GM18511 (cell line): Measurements from ENCODE around the gene RHBDL3.
"Not testable (repeated sequence)": the region's sequence is repeated elsewhere in the genome, so short reads cannot be mapped to it uniquely, and the experiment has no call there.

Source experiments
- ATAC-seq: cut with Tn5 transposase; IDR thresholded peaks from one replicate; pipeline ENCODE4 v1.9.1; 2021; ENCODE audit warnings: mild to moderate bottlenecking, moderate library complexity; ENCODE audit not compliant: unreplicated experiment

The RHBDL3 gene

DNA sequence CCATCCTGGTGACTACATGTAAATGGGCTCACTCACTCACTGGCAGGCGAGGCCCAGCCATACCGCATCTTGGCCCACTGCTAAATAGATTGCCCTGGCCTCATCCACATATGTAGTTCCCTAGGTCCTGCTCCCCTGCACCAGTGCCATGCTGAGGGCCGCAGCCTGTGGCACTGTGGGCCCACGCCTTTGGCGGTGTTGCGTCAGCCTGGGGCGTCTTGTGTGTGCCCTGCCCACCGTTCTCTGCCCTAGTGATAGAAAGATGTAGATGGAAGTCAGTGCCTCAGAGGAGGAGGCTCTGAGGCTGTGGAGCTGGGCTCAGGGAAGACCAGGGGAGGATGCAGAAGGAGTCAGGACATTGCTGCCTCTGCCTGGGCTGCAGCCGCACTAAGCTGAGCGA lies 57.4 kb downstream of the RHBDL3 start:
- no peak for ATAC-seq

DNA sequence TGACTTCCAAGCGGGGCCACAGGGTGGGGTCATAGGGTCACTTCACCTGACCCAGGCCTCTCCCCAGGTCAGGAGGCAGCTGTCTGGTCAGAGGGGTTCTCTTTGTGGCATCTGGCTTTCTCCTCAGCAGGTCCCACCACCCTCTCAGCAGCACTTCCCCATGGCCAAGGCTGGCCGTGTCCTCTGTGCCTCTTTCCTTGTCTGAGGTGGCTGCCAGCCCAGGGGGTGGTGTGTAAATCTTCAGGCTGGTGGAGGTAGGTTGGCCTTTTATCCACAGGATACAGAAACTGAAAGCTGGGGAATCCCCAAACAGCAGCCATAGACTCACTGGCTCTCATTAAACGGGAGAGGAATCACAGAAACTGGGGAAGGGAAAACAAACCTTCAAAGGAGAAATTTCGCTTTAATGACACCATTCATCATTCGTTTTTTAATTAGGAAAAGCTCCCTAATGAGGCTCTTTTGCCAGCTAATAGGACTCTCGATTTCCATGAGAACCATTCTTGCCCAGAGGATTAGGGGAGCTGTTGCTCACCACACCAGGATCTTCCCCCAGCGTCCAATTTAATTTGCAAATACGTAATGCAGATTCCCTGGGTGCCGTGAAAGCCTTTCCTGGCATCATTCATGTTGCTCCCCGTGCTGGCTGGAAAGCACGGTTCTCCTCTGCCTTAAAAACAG lies 58.3 kb downstream of the RHBDL3 start:
- ATAC-seq = no peak

DNA sequence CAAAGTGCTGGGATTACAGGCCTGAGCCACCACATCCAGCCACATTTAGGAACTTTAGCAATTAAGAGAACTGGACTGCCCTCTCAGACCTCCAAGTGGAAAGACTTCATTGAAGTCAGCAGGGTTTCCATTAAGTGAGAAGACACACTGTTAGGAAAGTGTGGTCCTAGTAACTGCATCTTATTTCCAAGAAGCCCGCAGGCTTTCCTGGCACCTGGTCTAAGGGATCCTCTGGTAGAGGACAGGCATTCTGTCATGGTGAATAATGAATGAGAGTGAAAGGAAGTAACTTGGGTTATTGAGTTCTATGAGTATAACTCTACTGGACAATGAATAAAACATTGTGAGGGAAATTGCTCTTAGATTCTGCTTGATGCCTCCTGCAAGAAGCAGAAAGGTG lies 62.3 kb downstream of the RHBDL3 start:
- ATAC-seq = no peak

DNA sequence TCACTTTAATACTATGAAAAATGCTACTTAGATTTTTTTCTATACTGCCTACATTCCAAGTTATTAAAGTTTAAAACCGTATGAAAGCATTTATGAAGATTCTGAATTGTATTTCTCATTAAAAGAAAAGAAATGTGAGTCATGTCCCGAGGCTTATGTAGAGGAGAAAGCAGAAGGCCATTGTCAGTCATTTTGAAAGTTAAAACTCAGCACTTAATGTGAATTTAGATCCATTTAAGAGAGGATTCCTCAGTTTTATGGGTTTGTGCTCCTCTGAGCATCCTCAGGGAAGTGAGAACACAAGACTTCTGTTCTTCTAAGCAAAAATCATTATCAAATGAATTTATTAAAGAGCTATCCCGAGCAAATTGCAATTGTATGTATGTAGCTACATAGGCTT lies 64.5 kb downstream of the RHBDL3 start:
- ATAC-seq = no peak

DNA sequence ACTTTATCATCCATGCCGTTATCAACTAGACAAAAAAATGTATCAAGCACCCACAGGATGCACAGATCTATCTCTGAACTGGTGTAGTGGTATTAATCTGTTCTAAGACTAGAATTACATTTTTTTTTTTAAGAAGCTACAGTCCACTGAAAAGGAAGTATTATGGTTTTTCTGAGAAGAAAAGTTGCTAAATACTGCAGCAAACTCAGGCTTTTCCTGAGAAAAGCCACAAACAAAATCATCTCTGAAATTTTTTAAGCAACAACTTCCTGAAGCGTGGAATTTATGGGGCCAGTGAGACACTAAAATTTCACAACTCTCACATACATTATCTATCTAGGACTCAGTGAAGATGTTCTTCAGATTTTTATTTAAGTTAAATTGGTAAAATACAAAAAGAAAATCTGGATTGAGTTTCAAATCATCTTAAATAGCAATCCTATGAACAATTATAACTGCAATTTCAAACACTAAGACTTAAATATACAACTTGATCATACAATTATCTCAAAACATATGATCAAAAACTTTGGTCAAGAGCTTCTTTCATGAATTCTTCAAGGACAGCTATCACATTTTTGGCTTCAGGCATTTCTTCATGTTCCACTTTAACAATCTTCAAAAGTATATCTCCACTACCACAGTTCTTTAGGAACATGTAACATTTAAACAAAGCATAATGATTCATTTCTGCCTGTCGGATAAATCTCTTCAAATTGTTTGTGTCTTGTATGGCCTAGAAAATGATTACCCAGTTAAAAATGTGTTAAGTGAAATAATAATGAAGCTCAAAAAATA lies 65.8 kb downstream of the RHBDL3 start:
- ATAC-seq = no peak

DNA sequence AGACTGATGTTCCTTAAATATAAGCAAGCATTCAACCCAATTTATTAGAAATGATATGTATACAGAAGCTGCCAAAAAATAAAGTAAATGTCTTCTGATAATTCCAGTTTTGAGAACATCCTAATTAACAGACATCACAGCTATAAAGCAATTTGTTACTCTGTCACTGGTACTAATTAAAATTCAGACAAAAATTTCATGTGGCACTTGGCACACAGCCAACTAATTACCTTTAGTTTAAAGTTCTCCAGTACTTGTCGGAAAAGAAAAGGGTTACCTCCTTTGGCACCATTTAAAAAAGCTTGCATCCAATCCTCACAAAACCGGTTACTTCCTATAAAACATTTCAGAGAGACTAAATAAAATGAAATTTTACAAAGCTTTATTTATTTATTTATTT lies 67.6 kb downstream of the RHBDL3 start:
- no peak for ATAC-seq

DNA sequence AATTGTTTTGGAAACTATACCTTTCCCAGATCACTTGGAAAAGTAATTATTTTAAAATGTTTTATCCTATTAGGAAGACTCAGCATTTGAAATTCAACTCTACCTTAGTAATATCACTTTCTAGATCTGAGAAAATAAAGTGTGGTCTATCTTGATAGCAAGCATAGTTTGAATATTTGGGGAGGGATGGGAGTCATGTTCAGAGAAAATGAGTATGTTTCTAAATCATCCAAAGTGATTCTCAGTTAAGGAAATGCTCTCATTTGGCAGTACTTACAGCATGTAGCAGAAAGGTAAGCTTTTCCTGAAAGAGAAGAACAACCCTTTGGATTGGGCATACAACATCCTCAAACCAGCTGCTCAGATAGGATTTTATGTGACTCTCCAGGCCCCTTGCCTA lies 69.4 kb downstream of the RHBDL3 start:
- no peak for ATAC-seq

DNA sequence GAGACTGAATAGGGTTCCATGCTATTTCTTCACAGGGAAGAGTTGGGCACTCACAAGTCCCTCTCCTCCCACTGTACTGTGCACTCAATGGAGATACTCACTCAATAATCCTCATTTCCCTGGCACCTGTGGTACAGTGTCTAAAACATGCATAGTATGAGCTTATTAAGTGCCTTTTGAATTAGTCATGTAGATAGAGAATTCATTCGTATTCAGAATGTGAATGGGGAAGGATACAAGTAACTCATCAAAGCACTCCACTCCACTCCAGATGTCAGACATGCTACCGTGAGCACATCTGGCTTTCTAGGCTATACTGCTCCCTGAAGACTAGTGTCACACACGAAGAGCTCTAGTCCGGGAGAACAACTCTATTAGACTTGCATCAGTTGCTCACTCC lies 70.1 kb downstream of the RHBDL3 start:
- ATAC-seq = no peak

DNA sequence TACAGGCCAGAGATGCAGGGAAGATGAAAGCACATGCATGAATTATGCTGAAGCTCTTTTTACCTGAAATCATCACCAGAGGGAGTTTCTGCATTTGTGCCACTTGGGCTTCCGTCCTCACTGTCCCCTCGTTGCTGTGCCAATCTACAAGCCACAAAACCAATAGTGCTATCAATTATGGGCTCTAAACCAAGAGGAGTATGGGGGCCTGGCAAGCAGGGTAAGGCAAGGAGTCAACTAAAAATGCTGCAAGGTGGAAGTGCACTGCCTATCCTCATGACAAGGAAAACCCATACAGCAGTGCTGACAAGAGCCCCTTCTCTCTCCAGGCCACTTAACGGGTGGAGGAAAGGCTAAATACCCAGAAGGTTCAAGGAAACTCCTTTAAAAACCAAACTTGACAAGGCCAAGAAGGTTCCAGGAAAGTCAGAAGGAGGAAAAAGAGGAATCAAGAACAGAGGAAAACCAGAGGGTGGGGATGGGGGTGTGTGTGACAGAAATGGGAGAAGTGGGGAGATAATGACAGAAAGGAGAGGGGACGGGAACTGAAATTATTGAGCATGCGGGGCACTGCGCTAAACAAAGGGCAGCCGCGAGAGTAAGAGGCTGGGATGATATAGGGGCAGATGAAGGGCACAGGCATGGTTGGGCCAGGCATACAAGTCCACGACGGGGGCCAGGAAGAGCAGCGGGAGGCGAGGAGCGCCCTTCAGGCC lies 75.7 kb downstream of the RHBDL3 start:
- peak; percentile 37 for ATAC-seq

DNA sequence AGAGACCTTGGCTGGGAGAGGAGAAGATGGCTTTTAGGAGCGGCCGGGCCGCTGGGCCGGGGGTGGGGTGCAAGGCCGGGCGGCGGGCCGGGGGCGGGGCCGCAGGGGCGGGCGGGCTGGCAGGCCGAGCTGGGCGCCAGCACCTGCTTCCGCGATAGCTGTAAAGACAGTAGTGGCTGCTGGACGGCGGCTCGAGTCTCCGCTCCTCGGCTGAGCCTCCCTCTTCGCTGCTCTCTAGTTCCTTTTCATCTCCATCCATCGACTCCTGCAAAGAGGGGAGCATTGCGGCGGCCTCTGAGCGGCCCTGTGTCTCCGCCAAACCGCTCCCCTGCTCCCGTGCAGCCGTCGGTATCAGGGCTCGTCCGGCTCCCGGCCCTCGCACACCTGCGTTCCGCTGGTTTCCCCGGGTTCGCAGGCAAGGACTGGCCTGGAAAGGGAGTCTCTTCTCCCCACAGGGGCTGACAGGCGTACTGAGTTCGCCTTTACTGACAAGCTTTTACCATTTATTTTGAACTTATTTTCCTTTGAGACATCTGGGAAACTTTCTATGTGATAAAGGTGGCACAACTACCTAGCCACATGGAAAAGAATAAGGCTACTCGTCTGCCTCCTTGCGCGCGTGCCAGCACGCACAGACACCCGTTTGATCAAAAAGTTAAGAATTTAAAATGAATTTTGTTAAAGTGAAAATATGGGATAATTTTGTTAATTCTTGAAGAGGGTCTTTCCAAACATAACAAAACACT lies 76.4 kb downstream of the RHBDL3 start, which contains the start of gene C17orf75:
C17orf75 (minus strand) TSS at position 317 of the 746 bp plus-strand sequence; CDS start at position 283, 34 bp downstream.
- ATAC-seq = peak; percentile 77

DNA sequence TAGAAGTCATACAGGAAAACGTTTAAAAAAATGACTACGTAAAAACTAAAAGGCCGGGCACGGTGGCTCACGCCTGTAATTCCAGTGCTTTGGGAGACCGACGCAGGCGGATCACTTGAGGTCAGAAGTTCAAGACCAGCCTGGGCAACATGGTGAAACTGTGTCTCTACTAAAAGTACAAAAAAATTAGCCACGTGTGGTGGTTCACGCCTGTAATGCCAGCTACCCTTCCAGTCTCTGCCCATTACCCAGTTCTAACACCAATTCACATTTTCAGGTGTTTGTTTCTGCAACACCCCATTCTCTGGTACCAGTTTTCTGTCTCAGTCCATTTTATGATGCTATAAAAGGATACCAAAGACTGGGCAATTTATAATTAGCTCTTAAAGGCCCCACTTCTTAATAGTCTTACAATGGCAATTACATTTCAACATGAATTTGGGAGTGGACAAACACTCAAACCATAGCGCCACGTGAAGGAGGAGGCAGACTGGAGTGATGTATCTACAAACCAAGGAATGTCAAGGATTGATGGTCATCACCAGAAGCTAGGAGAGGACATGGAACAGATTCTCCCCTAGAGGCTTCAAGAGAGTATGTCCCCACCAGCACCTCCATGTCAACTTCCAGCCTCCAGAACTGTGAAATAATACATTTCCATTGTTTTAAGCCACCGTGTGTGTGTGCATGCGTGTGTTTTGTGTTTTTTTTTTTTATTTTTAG lies 77.1 kb downstream of the RHBDL3 start:
- ATAC-seq = no peak

DNA sequence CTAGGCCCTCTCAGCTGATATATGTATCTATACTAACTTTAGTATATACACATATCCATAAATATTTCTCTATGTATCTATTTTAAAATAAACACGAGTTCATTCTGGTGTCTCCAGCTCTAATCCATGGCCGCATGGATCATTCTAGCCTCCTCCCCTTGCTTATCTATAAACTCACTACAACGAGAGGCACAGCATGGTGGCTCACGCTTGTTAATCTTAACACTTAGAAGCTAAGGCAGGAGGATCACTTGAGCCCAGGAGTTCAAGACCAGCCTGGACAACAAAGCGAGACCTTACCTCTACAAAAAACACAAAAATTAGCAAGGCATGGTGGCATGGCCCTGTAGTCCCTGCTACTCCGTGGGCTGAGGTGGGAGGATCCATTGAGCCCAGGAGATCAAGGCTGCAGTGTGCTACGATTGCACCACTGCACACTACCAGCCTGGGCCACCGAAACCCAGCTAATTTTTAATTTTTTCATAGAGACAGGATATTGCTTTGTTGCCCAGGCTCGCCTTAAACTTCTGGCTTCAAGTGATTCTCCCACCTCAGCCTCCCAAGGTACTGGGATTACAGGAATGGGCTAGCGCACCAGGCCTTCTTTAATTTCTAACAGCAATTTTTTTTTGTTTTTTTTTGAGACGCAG lies 80.4 kb downstream of the RHBDL3 start:
- no peak for ATAC-seq

DNA sequence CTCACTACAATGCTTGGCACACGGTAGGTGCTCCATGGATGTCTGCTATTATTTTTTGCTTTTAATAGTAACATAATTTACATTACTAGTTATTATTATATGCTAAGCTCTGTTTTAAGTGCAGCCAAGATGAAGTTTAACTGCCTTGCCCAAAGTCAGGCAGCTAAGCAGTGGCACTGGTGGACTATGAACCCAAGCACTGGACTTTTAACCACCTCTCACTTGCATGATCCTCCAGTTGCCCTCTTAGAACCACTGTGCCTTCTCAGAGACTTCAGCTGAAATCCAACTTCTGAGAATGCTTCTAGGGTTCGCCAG lies 82.8 kb downstream of the RHBDL3 start:
- no peak for ATAC-seq

DNA sequence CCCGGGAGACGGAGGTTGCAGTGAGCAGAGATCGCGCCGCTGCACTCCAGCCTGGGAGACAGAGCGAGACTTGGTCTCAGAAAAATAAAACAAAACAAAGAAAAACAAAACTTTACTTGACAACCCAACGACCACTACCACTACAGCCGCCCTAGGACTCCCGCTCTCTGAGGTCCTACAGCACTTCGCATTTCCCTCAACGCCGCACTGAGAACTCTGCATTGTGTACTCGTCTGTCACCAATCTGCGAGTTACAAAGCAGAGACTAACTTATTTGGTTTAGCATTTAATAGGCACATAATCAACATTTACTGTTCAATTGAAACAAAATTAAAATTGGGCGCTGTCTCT lies 83.8 kb downstream of the RHBDL3 start:
- ATAC-seq = no peak

DNA sequence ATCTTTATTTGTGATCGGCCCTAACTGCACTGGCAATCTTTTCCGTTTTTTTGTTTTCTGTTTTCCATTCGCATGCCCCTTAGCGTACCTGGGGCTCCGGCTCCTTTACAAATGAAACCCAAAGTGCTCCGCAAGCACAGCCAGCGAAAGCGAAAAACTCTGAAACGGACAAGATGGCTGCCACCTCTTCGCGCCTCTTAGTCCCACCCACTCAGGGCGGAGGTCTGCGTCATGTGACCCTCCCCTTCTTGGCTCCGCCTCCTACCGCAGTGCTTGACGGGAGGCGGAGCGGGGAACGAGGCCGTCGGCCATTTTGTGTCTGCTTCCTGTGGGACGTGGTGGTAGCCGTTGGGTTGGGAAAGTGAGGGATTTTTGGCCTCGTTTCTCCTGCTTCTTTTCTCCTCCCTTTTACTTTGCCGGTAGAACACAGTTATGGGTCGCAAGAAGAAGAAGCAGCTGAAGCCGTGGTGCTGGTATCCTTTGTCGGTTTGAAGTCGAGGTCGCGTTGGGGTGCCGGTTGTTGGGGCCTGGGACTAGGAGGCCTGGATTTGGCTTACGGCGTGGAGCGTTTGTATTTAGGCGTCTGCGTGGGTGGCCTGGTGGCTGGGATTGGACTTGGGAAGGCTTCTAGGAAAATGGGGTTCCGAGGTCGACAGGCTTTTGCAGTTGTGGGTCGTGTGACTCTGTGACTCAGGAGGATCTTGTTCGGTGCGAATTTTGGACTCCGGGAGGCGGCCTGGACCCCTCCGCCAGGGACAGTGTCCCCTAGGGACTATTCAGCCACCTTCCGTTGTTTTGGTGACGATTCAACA lies 84.4 kb downstream of the RHBDL3 start, which contains the start of gene ZNF207:
ZNF207 (plus strand) TSS at position 304 of the 812 bp plus-strand sequence; CDS start at position 433, 129 bp downstream.
- ATAC-seq = peak; percentile 84

DNA sequence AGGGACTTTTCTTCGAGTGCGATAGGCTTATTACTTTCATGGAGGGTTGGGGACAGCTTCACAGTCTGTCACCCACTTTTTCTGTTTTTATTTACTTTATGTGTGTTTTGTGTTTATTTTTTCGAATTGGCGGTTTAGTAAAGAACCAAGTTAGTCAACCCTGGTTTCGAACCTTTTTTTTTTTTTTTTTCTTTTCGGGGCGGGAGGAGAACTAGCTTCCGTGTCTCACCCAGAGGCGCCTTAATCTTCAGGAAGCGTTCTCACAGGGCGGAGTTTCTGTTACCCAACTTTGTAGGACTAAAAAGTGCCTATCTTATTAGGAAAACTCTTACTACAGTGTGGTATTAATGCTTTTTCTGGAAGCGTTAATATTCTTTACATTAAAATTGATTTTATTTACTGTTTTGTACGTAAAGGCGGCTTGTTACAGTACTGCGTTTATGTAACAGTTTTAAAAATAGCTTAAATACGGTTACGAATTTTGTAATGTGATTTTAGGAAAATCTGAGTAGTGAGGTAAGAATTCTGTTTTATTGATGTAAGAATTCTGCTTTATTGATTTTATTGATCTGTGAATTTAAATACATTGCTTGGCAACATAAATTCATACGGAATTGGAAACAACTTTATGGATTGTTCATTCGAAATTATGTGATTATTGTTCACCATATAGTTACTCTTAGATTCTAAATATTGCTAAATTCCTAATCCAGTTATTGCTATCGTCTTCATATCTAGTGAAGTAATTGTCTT lies 85.2 kb downstream of the RHBDL3 start:
- peak; percentile 27 for ATAC-seq

DNA sequence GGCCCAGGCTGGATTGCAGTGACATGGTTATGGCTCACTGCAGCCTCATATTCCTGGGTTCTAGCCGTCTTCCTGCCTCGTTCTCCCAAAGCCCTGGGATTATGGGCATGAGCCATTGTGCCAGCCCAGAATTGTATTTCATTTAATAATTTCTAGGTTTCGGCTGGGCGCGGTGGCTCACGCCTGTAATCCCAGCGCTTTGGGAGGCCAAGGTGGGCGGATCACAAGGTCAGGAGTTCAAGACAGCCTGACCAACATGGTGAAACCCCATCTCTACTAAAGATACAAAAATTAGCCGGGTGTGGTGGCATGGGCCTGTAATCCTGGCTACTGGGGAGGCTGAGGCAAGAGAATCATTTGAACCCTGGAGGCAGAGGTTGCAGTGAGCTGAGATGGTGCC lies 87.1 kb downstream of the RHBDL3 start:
- not testable (repeated sequence) for ATAC-seq

DNA sequence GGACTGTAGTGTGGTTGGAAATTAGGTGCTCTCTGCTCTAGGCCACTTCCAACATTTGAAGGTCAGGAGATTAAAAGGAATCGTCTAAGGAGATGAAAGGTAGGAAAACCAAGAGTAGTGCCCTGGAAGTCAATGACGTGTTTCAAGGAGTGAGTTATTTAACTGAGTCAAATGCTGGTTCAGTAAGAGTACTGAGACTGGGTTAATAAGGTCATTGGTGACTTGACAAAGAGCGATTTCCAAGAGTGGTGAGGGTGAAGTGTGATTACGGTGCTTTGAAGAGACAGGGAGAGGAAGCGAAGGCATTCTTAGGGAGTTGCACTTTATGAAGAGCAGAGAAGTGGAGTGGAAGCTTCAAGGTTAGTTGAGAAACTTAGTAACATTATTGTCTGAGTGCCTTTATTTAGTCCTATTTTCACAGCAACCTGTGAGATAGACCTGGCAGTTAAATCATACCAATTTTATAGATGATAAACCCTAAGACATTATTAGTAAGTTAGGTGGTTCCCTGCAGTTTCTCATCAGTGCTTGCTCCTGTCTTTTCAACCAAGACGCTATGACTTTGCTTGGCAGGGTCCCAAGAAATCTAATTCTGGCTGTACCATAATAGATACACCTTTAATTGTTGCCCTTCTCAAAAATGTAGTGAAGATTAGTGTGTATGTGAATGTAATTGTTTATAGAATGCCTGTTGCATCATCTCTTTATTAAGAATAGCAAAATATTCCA lies 90.2 kb downstream of the RHBDL3 start:
- ATAC-seq = no peak
